Kidney (tissue), 14 donors: Measurements from ENCODE around the gene DOCK6. TPM values are rescaled to one million over a fixed set of nuclear protein-coding genes. Genes with fewer than 3 reads are reported as not detected.
A peak's percentile ranks its signal among the peaks of the same experiment; 100 is the strongest.

Experiments
- DNase-seq, 5 donors: peaks; one replicate each; pipeline ENCODE4 v3.0.0-alpha.2; 2013 to 2020
- FAIRE-seq: peaks from 2 replicates; lab custom pipeline; 2012; peaks lifted over from hg19 to GRCh38; lab: Jason Lieb, UNC
- H3K27ac ChIP-seq, 2 donors: one replicate each; pipeline ENCODE4 v1.7.0; 2013; ENCODE audit warnings: low read depth in 2 of 2, low read length in 2 of 2, inconsistent platforms in 1 of 2
- H3K27me3 ChIP-seq: one replicate; pipeline ENCODE4 v1.7.1; 2013; ENCODE audit warnings: low read length, inconsistent platforms; ENCODE audit not compliant: control insufficient read depth, insufficient read depth
- H3K36me3 ChIP-seq, 3 donors: one replicate each; pipeline versions ENCODE4 v1.7.0 to v1.7.1; 2013; ENCODE audit warnings: low read length in 3 of 3, control low read depth in 1 of 3, inconsistent platforms in 1 of 3; ENCODE audit not compliant: insufficient read depth in 3 of 3, control insufficient read depth in 2 of 3
- H3K4me1 ChIP-seq, 3 donors: one replicate each; pipeline versions ENCODE4 v1.7.0 to v1.7.1; 2013; ENCODE audit warnings: low read length in 3 of 3, inconsistent platforms in 1 of 3, low read depth in 1 of 3; ENCODE audit not compliant: control insufficient read depth in 2 of 3, insufficient read depth in 2 of 3
- H3K4me3 ChIP-seq, 3 donors: one replicate each; pipeline versions ENCODE4 v1.7.0 to v1.8.1; 2013; ENCODE audit warnings: low read length in 3 of 3, control low read depth in 1 of 3, inconsistent platforms in 1 of 3
- H3K9ac ChIP-seq, 3 donors: one replicate each; pipeline versions ENCODE4 v1.7.0 to v1.7.1; 2013; ENCODE audit warnings: low read length in 3 of 3, control low read depth in 1 of 3, inconsistent platforms in 1 of 3
- H3K9me3 ChIP-seq, 3 donors: one replicate each; pipeline versions ENCODE4 v1.7.0 to v1.7.1; 2013; ENCODE audit warnings: low read length in 3 of 3, control low read depth in 1 of 3, inconsistent platforms in 1 of 3; ENCODE audit not compliant: control insufficient read depth in 2 of 3, insufficient read depth in 1 of 3
- intact Hi-C: fragments of 100-400 bp; cut with DNase I; formaldehyde crosslinking; loops from one replicate; pipeline ENCODE4 v1.11.1; 2022
- polyA plus RNA-seq: library from polyadenylated mRNA; stranded (reverse); fragments of 350-450 nt; fragmentation: Illumina TruSeq; extraction: RNeasy Lipid Tissue Mini Kit (QIAGEN cat#74804); gene quantifications from one replicate; pipeline ENCODE4 v1.2.3, GENCODE V29; 2014; ENCODE audit warnings: low read depth, low replicate concordance; ENCODE audit not compliant: insufficient read depth
- total RNA-seq: library from RNA; stranded (reverse); fragmentation: NEBNext Ultra II Directional; extraction: Animal tissue kit (Norgen Biotek cat#: 25700); gene quantifications from one replicate; pipeline ENCODE4 v1.2.1, GENCODE V29; 2021
- TF ChIP-seq, protein P1 (sequence below): IDR thresholded peaks from 3 replicates; pipeline ENCODE4 v1.5.1; 2012; ENCODE audit warnings: mild to moderate bottlenecking, moderate library complexity, borderline replicate concordance; ENCODE audit not compliant: insufficient read depth; ENCODE audit errors: extremely low read depth
- donor health status: control.
- donor health status: control.
- donor health status: control.
- donor health status: control.
- donor health status: control.
- donor health status: DM: yes; HTN: yes; CAD: no.
- donor health status: Normal renal cell carcinoma (clear cell type).

DOCK6 gene
- total and polyA plus RNA-seq, 2 donors from 2014 or later, result 45.8 to 112 TPM

DNA sequence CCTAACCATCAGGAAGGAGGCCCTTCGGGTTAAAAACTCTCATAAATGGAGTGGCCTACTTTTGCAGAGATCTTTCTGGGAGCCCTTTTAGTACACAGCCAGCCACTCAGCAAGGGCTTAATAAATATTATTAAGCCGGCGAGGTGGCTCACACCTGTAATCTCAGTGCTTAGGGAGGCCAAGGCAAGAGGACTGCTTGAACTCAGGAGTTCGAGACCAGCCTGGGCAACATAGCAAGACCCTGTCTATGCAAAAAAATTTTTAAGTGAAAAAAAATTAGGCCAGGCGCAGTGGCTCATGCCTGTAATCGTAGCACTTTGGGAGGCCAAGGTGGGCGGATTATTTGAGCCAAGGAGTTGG lies 64.2 kb downstream of the DOCK6 start:
- peak overlapping the region in 1 of 3 donors; percentile 55 for H3K9ac ChIP-seq
- peaks cover 0 to 12% (median 2%) of the 10 kb centered on the region in 3 donors for H3K36me3 ChIP-seq
- TF ChIP-seq, protein P1, sequence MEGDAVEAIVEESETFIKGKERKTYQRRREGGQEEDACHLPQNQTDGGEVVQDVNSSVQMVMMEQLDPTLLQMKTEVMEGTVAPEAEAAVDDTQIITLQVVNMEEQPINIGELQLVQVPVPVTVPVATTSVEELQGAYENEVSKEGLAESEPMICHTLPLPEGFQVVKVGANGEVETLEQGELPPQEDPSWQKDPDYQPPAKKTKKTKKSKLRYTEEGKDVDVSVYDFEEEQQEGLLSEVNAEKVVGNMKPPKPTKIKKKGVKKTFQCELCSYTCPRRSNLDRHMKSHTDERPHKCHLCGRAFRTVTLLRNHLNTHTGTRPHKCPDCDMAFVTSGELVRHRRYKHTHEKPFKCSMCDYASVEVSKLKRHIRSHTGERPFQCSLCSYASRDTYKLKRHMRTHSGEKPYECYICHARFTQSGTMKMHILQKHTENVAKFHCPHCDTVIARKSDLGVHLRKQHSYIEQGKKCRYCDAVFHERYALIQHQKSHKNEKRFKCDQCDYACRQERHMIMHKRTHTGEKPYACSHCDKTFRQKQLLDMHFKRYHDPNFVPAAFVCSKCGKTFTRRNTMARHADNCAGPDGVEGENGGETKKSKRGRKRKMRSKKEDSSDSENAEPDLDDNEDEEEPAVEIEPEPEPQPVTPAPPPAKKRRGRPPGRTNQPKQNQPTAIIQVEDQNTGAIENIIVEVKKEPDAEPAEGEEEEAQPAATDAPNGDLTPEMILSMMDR, result no peak
- DNase-seq, result no peak
- no peaks in the 10 kb centered on the region for H3K27me3 ChIP-seq
- no peaks in the 10 kb centered on the region for H3K9me3 ChIP-seq
- no peak for FAIRE-seq
- H3K27ac ChIP-seq, result peak overlapping the region; percentile 86 to 94
- H3K4me3 ChIP-seq, result peak overlapping the region in 2 of 3 donors; percentile 39 to 43
- intact Hi-C loops, result no loop called here
- H3K4me1 ChIP-seq, result peaks cover 2 to 18% (median 11%) of the 10 kb centered on the region in 3 donors

DNA sequence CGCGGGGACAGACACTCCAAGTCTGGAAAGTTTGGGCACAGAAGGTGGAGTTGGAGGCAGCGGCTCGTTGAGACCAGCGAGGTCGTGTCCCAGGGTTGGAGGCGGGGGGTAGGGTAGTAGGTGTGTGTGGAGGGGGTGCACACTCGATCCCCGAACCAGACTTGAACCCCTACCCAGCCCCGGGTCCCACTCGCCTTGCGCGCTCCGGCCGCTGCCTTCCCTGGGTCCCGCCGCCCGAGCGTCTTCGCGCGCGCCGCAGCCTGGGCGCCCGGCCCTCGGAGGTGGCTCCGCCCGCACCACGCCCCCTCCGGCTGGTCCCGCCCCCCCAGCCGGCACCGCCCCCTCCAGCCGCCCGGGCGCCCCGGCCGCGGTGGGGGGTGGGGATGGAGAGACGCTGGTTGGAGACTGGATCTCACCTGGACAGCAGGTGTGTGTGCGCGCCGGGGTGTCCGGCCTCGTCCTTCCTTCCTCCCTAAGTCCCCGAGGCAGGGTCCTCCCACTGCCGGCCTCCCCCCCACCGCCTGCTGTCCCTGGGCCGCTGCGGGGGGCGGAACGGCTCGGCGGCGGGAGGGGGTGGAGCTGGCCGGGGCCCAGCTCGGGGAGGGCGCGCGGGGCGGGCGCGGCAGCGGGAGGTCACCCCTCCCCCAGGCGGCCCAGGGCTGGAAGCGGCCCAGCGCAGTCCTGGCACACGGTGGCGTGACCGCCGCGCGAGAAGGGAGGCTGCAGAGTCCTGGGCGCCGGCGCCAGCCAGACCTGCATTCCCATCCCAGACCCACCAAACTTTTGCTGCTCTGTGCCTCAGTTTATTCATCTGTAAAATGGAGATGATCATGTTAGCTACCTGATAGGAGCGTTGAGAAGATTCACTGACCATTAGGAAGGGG lies 64.8 kb downstream of the DOCK6 start, which contains the start of gene KANK2:
KANK2 (minus strand) TSS at position 255 of the 884 bp plus-strand sequence. CDS start 3,034 bp downstream, outside the sequence.
- Histone ChIP-seq H3K36me3 (peaks cover 2 to 12% (median 2%) of the 10 kb centered on the region in 3 donors), H3K27ac (peak within 1 kb of the TSS; percentile 86 to 94), H3K9me3 (no peaks in the 10 kb centered on the region), H3K4me3 (peak within 1 kb of the TSS; percentile 88 to 91 (median 90)), H3K4me1 (peaks cover 2 to 23% (median 7%) of the 10 kb centered on the region in 3 donors), H3K9ac (peak within 1 kb of the TSS; percentile 55 to 87 (median 71)), H3K27me3 (no peaks in the 10 kb centered on the region)
- DNase-seq (peak; percentile 89 to 96 (median 92)), FAIRE-seq (no peak)
- TF ChIP-seq, protein P1, result peak; percentile 25
- intact Hi-C loops, result no loop called here

DNA sequence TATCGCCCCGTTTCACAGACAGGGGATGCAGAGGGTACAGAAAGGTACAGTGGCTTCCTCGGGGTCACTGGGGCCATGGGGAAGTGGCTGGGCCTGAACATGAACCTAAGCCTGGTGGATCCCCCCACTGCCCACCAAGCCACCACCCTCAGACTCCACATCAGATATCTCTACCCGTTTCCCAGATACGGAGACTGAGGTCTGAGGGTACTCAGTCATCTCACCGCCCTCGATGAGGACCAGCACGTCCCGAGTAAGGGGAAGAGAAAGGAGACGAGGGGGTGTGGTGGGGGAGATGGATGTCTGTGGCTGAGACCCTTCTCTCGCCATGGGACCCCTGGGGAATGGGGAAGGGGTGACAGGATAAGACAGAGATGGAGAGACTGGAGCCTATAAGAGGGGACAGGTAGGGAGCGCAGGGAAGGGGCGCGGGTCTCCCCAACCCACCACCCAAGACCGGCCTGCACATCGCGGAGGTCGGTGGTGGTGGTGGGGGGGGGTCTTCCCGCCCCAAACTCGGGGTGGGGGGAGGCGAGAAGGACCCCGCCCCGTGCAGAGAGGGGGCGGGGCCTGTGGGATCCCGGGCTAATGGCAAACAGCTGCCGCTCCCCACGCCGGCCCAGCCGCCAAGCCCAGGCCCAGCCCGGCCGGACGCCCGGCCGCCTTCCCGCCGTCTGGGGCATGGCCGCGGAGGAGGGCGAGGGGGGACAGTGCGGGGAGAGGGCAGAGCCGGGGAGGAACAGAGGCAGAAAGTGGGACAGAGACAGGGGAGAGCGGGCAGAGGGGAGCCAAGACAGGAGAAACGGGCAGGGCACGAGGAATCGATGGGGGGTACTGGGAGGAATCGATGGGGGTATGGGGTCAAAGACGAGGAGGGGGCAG lies 65.7 kb downstream of the DOCK6 start:
- Histone ChIP-seq H3K9me3 (no peaks in the 10 kb centered on the region), H3K27ac (peak overlapping the region; percentile 59 to 85), H3K4me1 (peaks cover 2 to 23% (median 11%) of the 10 kb centered on the region in 3 donors), H3K9ac (peak overlapping the region; percentile 55 to 87 (median 71)), H3K36me3 (peaks cover 2 to 12% (median 7%) of the 10 kb centered on the region in 3 donors), H3K27me3 (no peaks in the 10 kb centered on the region), H3K4me3 (peak overlapping the region; percentile 88 to 91 (median 90))
- DNase-seq, result peak; percentile 43 to 88 (median 72)
- intact Hi-C loops, result no loop called here
- TF ChIP-seq, protein P1, result no peak
- no peak for FAIRE-seq
